BLaER1 (cell line): ENCODE results near the gene TENT4B.

Experiments
- H3K27ac ChIP-seq: shearing (Covaris generic); formaldehyde crosslinking; 2 replicates; pipeline ENCODE4 v1.8.1; 2022
- H3K27me3 ChIP-seq: shearing (Covaris generic); formaldehyde crosslinking; 2 replicates; pipeline ENCODE4 v1.8.1; 2022
- H3K36me3 ChIP-seq: shearing (Covaris generic); formaldehyde crosslinking; 2 replicates; pipeline ENCODE4 v1.8.1; 2022
- H3K4me1 ChIP-seq: shearing (Covaris generic); formaldehyde crosslinking; 2 replicates; pipeline ENCODE4 v1.8.1; 2022
- H3K4me2 ChIP-seq: shearing (Covaris generic); formaldehyde crosslinking; 2 replicates; pipeline ENCODE4 v1.8.1; 2022
- H3K4me3 ChIP-seq: shearing (Covaris generic); formaldehyde crosslinking; 2 replicates; pipeline ENCODE4 v1.8.1; 2022
- H3K9ac ChIP-seq: shearing (Covaris generic); formaldehyde crosslinking; 2 replicates; pipeline ENCODE4 v1.8.1; 2022
- H3K9me3 ChIP-seq: shearing (Covaris generic); formaldehyde crosslinking; 2 replicates; pipeline ENCODE4 v1.8.1; 2022
- H4K20me1 ChIP-seq: shearing (Covaris generic); formaldehyde crosslinking; 2 replicates; pipeline ENCODE4 v1.8.1; 2022
- Cebpa-rat ChIP-seq: shearing (Covaris generic); IDR thresholded peaks from 2 replicates; pipeline ENCODE4 v1.8.1; 2022

TENT4B gene

DNA sequence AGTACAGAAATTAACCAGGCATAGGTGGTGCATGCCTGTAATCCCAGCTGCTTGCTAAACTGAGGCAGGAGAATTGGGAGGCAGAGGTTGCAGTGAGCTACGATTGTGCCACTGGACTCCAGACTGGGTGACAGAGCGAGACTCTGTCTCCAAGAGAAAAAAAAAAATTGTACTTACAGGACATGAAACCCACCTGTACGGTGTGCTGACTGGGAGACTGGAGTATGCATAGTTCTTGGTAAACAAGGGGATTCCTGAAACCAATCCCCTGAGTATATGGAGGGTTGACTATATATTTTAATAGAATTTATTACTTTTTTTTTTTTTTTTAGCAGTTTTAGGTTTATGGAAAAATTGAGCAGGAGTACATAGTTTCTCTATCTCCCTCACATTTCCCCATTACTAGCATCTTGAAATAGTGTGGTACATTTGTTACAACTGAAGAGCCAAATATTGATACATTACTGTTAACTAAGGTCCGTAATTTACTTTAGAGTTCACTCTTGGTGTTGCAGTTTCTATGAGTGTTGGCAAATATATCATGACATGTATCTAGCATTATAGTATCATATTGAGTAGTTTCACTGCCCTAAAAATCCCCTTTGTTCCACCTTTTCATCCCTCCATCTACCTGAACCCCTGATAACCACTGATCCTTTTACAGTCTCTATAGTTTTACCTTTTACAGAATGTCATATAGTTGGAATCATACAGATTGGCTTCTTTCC is 19.3 kb downstream of the TENT4B start:
- no peak for TF ChIP-seq Cebpa-rat
- no peak overlapping the region for H3K4me2 ChIP-seq
- H3K4me3 ChIP-seq = no peak overlapping the region
- H3K36me3 ChIP-seq = peaks cover 14% of the 10 kb centered on the region
- no peak overlapping the region for H3K27ac ChIP-seq
- peaks cover 79% of the 10 kb centered on the region for H4K20me1 ChIP-seq
- H3K27me3 ChIP-seq = no peaks in the 10 kb centered on the region
- H3K9ac ChIP-seq = no peak overlapping the region
- no peaks in the 10 kb centered on the region for H3K9me3 ChIP-seq
- peaks cover 5% of the 10 kb centered on the region for H3K4me1 ChIP-seq

DNA sequence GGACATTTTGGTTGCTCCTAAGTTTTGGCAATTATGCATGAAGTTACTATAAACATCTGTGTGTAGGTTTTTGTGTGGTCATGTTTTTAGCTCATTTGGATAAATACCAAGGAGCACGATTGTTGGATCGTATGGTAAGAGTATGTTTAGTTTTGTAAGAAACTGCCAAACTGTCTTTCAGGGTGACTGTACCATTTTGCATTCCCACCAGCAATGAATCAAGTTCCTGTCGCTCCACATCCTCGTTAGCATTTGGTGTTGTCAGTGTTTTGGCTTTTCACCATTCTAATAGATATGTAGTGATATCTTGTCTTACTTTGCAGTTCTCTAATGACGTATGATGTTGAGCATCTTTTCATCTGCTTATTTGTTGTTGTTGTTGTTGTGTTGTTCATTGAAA is 20.2 kb downstream of the TENT4B start:
- no peak overlapping the region for H3K4me2 ChIP-seq
- peaks cover 12% of the 10 kb centered on the region for H3K36me3 ChIP-seq
- H3K9me3 ChIP-seq = no peaks in the 10 kb centered on the region

DNA sequence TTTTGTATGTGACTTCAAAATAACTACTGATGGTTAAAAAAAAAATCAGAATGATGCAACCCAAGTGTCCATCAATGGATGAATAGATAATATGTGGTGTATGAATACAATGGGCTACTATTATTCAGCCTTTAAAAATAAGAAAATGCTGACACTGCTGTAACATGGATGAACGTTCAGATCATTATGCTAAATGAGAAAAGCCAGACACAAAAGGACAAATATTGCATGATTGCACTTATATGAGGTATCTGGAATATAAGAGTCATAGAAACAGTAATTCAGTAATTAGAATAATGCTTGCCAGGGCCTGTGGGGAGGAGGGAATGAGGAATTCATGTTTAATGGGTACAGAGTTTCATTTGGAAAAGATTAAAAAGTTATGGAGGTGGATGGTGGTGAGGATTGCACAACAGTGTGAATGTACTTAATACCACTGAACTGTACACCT is 25.4 kb downstream of the TENT4B start:
- Histone ChIP-seq H3K9ac (no peak overlapping the region), H3K4me2 (no peak overlapping the region), H3K27me3 (no peaks in the 10 kb centered on the region), H4K20me1 (peaks cover 60% of the 10 kb centered on the region), H3K9me3 (no peaks in the 10 kb centered on the region), H3K27ac (no peak overlapping the region), H3K4me3 (no peak overlapping the region), H3K4me1 (no peaks in the 10 kb centered on the region), H3K36me3 (peaks cover 8% of the 10 kb centered on the region)
- TF ChIP-seq Cebpa-rat = no peak

More for the DNA sequence above, 20.2 kb downstream of the TENT4B start:
- Histone ChIP-seq H3K27me3 (no peaks in the 10 kb centered on the region), H4K20me1 (peaks cover 79% of the 10 kb centered on the region), H3K4me3 (no peak overlapping the region), H3K9ac (no peak overlapping the region), H3K4me1 (no peaks in the 10 kb centered on the region; the same call in 1 of the 2 replicates), H3K27ac (no peak overlapping the region)
- no peak for TF ChIP-seq Cebpa-rat

DNA sequence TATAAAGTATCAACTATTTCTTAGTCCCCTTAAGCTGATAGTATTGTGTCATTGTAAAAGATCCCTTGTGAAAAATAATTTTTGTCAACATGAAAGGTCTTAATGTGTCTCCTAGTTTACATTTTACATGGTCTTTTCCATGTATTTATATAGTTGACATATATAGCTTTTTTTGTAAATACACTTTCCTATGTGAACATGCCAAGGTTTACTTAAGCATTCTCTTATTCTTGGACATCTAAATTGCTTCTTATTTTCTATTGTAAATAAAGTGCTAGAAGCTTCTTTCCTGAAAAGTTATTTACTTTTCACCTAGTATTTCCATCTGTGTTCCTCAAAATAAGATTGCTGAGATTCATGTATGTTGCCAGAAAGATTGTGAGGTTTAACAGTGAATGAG is 29.3 kb downstream of the TENT4B start:
- H3K4me1 ChIP-seq = no peaks in the 10 kb centered on the region
- H3K9ac ChIP-seq = no peak overlapping the region
- H4K20me1 ChIP-seq = peaks cover 57% of the 10 kb centered on the region
- no peak overlapping the region for H3K4me2 ChIP-seq
- no peaks in the 10 kb centered on the region for H3K27me3 ChIP-seq
- no peak overlapping the region for H3K27ac ChIP-seq
- no peak for TF ChIP-seq Cebpa-rat
- H3K9me3 ChIP-seq = no peaks in the 10 kb centered on the region
- H3K4me3 ChIP-seq = no peak overlapping the region
- no peaks in the 10 kb centered on the region for H3K36me3 ChIP-seq

DNA sequence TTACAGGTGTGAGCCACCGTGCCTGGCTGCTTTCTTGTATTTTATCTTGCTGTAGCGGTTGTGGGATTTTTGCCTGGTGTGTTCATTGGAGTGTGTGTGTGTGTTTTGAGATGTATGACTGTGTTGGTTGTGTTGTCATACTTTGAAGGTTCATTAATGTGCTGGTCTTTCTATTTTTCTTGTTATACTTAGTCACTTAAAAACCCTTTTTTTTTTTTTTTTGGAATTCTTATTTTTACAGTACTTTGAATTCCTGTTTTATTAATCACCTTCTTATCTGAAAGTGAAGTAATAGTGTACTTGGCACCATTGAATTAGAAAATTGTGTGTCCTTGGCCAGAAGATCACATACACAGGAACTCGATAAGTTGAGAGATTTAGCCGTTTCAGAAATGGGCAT is 30.2 kb downstream of the TENT4B start:
- no peak overlapping the region for H3K27ac ChIP-seq
- TF ChIP-seq Cebpa-rat = no peak
- no peaks in the 10 kb centered on the region for H3K4me1 ChIP-seq
- no peak overlapping the region for H3K9ac ChIP-seq
- peaks cover 60% of the 10 kb centered on the region for H4K20me1 ChIP-seq
- H3K9me3 ChIP-seq = no peaks in the 10 kb centered on the region
- H3K36me3 ChIP-seq = no peaks in the 10 kb centered on the region
- H3K27me3 ChIP-seq = no peaks in the 10 kb centered on the region
- H3K4me2 ChIP-seq = no peak overlapping the region
- no peak overlapping the region for H3K4me3 ChIP-seq

DNA sequence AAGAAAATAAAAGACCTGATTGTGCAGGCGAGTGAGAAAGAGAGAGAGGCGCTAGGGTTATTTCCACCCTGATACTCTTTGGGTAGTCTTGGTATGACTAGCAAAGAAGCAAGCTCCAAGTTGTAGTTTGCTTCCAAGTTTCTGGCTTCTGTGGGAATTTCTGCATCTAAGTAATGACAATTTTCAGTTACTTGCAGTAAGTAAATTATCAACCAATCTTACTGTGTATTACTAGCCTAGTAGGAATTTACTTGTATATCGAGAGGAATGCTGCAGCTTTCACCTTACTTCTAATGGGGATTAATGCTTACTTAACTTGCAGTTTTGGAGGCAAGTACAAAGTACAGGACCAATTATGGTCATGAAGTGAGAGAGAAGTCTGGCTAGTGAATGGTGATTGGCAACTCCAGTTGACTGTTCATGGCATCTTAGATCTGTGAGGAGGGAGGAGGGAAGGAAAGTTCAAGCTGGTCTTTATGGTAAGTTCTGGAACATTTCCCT is 31.9 kb downstream of the TENT4B start:
- no peak for TF ChIP-seq Cebpa-rat
- Histone ChIP-seq H3K4me2 (no peak overlapping the region), H3K9me3 (no peaks in the 10 kb centered on the region), H3K27ac (no peak overlapping the region), H3K4me1 (peaks cover 8% of the 10 kb centered on the region), H4K20me1 (peaks cover 70% of the 10 kb centered on the region), H3K36me3 (no peaks in the 10 kb centered on the region), H3K4me3 (no peak overlapping the region), H3K9ac (no peak overlapping the region), H3K27me3 (no peaks in the 10 kb centered on the region)

DNA sequence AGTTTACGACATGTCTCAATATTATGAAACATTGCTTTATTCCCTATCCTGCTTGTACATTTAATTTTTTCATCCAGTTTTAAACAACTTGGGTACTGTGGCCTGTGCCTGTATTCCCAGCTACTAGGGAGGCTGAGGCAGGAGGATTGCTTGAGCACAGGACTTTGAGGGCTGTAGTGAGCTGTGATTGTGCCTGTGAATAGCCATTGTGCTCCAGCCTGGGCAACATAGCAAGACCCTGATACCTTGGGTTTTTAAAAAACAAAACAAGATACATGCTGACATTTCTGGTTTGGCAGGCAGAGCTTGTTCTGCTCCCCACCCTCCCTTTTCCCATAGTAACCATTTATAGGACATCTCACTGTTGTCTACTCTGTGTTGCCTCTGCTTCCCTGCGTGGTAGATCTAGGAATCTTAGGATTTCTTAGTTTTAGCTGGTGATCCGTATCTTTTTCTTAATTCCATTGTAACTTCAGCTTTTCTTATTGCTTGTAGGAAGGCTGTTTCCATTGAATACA is 35.6 kb downstream of the TENT4B start:
- Histone ChIP-seq H3K27ac (no peak overlapping the region), H3K27me3 (no peaks in the 10 kb centered on the region), H3K9ac (no peak overlapping the region), H3K9me3 (no peaks in the 10 kb centered on the region), H4K20me1 (peaks cover 80% of the 10 kb centered on the region), H3K4me3 (no peak overlapping the region), H3K36me3 (no peaks in the 10 kb centered on the region), H3K4me1 (peaks cover 11% of the 10 kb centered on the region), H3K4me2 (no peak overlapping the region)
- TF ChIP-seq Cebpa-rat = no peak

DNA sequence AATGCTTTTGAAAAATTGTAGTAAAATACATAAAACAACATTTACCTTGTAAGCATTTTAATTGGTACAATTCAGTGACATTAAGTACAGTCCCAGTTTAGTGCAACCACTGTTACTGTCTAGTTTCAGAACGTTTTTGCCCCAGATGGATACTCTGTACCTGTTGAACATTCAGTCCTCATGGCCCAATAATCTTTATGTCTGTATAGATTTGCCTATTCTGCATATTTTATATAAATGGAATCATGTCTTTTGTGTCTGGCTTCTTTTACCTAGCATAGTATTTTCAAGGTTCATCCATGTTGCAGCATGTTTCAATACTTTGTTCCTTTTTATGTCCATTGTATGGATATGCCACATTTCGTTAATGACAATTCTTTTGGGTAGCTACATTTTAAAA is 37.2 kb downstream of the TENT4B start:
- Histone ChIP-seq H4K20me1 (peaks cover 74% of the 10 kb centered on the region), H3K9ac (no peak overlapping the region), H3K27me3 (no peaks in the 10 kb centered on the region), H3K27ac (no peak overlapping the region), H3K4me1 (peaks cover 27% of the 10 kb centered on the region), H3K9me3 (no peaks in the 10 kb centered on the region), H3K4me3 (no peak overlapping the region), H3K4me2 (no peak overlapping the region), H3K36me3 (no peaks in the 10 kb centered on the region)
- no peak for TF ChIP-seq Cebpa-rat

DNA sequence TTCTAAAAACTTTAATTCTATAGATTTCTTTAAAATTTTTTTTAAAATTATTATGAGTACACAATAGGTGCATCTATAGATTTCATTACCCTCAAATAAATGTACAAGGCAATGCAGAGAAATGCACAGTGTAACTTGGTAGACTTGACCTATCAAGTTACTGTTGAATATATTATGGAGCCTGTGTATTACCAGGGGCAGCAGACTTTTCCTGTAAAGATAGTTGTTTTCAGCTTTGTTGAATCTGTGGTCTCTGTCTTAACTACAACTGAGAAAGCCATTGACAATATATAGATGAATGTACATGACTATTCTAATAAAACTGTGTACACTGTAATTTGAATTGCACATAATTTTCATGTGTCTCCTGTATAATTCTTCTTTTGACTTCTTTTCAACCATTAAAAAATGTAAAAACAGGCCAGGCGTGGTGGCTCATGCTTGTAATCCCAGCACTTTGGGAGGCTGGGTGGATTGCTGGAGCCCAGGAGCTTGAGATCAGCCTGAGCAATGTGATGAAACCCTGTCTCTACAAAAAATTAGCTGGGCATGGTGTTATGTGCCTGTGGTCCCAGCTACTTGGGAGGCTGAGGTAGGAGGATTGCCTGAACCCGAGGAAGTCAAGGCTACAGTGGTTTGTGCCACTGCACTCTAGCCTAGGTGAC is 39.4 kb downstream of the TENT4B start:
- Histone ChIP-seq H3K4me3 (no peak overlapping the region), H3K4me1 (peaks cover 50% of the 10 kb centered on the region), H4K20me1 (peaks cover 60% of the 10 kb centered on the region), H3K27ac (no peak overlapping the region), H3K9me3 (peaks cover 5% of the 10 kb centered on the region; the same call in 1 of the 2 replicates), H3K36me3 (no peaks in the 10 kb centered on the region), H3K4me2 (no peak overlapping the region), H3K9ac (no peak overlapping the region), H3K27me3 (no peaks in the 10 kb centered on the region)
- no peak for TF ChIP-seq Cebpa-rat

DNA sequence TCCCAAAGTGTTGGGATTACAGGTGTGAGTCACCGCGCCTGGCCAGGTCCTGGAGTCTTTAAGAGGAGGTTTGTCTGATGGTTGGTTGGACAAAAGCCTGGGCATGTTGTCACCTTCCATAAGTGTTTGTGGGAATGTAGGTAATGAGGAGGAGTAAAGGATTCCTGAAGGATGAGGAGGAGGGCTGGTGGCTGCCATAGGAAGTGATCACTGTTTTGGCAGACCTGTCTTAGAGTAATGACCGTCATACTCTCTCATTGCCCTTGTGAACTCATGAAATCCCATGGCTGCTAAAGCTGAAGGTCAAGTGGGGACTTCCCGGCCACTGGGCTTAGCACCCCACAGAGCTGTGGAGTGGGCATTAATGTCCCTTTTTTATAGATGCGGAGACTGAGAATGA is 40.5 kb downstream of the TENT4B start:
- peaks cover 10% of the 10 kb centered on the region; the same call in 1 of the 2 replicates for H3K9me3 ChIP-seq
- no peak overlapping the region for H3K27ac ChIP-seq
- TF ChIP-seq Cebpa-rat = no peak
- H3K4me1 ChIP-seq = peaks cover 57% of the 10 kb centered on the region
- no peak overlapping the region for H3K9ac ChIP-seq
- H4K20me1 ChIP-seq = peaks cover 49% of the 10 kb centered on the region
- no peak overlapping the region for H3K4me3 ChIP-seq
- peak overlapping the region; percentile 4; the same call in 1 of the 2 replicates for H3K4me2 ChIP-seq
- no peaks in the 10 kb centered on the region for H3K36me3 ChIP-seq
- H3K27me3 ChIP-seq = no peaks in the 10 kb centered on the region
